ENCODE measurements around the gene DIO1.
"Not testable (repeated sequence)": the region's sequence is repeated elsewhere in the genome, so short reads cannot be mapped to it uniquely, and the experiment has no call there.

The DIO1 gene

DNA sequence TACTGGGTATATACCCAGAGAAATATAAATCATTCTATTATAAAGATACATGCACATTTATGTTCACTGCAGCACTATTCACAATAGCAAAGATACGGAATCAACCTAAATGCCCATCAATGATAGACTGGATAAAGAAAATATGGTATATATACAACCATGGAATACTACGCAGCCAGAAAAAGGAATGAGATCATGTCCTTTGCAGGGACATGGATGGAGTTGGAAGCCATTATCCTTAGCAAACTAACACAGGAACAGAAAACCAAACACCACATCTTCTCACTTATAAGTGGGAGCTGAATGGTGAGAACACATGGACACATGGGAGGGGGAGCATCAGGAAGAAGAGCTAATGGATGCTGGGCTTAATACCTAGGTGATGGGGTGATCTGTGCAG lies 12.1 kb upstream of the DIO1 start:
- H3K9me3 ChIP-seq (ENCODE audit: control insufficient read depth, low read length); H2BK5ac ChIP-seq (ENCODE audit: low read depth, low read length, poor library complexity, severe bottlenecking); H3K14ac ChIP-seq (ENCODE audit: low read length in 2 of 2); H2BK120ac ChIP-seq (ENCODE audit: low read depth, low read length); H3K4me2 ChIP-seq (ENCODE audit: low read length, poor library complexity, severe bottlenecking); H3K4me1 ChIP-seq (ENCODE audit: control insufficient read depth, insufficient read depth, low read depth, low read length); H3K23ac ChIP-seq (ENCODE audit: low read length in 2 of 2); H3K4ac ChIP-seq (ENCODE audit: low read depth in 1 of 2, low read length in 2 of 2); H3K18ac ChIP-seq (ENCODE audit: low read depth in 1 of 2, low read length in 2 of 2); H3K27ac ChIP-seq (ENCODE audit: low read length, poor library complexity, severe bottlenecking); H3K9ac ChIP-seq (ENCODE audit: low read length); H4K91ac ChIP-seq (ENCODE audit: low read length); DNase-seq; H2BK15ac ChIP-seq (ENCODE audit: low read depth, poor library complexity, severe bottlenecking); H3K4me3 ChIP-seq (ENCODE audit: insufficient read depth in 1 of 2, low read depth in 1 of 2, low read length in 2 of 2); H2BK12ac ChIP-seq (ENCODE audit: low read length in 2 of 2); H2AK5ac ChIP-seq (ENCODE audit: low read length, severe bottlenecking); H4K8ac ChIP-seq (ENCODE audit: low read length); H3K79me1 ChIP-seq (replicated peaks; ENCODE audit: low read length, poor library complexity, severe bottlenecking); H2AFZ ChIP-seq (ENCODE audit: low read depth, low read length); H3K27me3 ChIP-seq (ENCODE audit: control insufficient read depth in 1 of 2, insufficient read depth in 1 of 2, low read length in 2 of 2): not testable (repeated sequence)
- WGBS = no CpG with 5 or more reads among the region's 2 CpGs
- peaks cover 20 to 51% of the 10 kb centered on the region in 2 experiments for H3K36me3 ChIP-seq (ENCODE audit: control insufficient read depth in 1 of 2, insufficient read depth in 2 of 2, low read depth in 1 of 2, low read length in 2 of 2)

DNA sequence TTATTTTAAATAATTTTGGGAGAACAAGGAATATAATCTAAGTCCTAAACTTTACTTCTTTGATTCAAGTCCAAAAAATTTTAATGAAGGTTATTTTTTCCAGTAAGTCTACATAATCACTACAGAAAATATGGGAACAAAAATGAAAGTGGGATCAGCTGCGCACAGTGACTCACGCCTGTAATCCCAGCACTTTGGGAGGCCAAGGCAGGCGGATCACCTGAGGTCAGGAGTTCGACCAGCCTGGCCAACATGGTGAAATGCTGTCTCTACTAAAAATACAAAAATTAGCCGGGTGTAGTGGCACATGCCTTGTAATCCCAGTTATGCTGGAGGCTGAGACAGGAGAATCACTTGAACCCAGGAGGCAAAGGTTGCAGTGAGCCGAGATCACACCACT lies 10.4 kb upstream of the DIO1 start:
- H2BK120ac ChIP-seq (ENCODE audit: low read depth, low read length) = not testable (repeated sequence)

DNA sequence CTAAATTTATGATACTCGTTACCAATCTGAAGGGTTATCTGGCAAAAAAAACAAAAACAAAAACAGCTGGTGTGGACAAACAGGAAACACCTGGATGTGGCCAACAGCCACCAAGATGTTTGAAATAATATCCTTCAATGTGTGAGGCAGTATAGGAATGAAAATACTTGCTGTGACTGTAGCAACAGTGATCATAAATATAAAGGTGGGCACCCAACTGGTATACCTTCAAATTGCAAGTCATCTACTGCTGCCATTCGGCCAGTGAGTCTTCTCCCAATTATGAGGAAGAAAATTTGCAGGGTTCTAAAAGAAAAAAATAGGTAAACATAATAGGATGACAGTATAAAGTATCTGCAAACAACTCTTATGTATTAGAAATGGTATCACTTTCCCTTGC lies 5.3 kb upstream of the DIO1 start:
- H4K8ac ChIP-seq (ENCODE audit: low read length) = no peak overlapping the region
- H2BK5ac ChIP-seq (ENCODE audit: low read depth, low read length, poor library complexity, severe bottlenecking) = no peak overlapping the region

More for the DNA sequence above, 10.4 kb upstream of the DIO1 start:
- not testable (repeated sequence) for H3K23ac ChIP-seq (ENCODE audit: low read length in 2 of 2); H3K9ac ChIP-seq (ENCODE audit: low read length); DNase-seq; H3K4me2 ChIP-seq (ENCODE audit: low read length, poor library complexity, severe bottlenecking); H2BK12ac ChIP-seq (ENCODE audit: low read length in 2 of 2); H2BK5ac ChIP-seq (ENCODE audit: low read depth, low read length, poor library complexity, severe bottlenecking); H3K79me1 ChIP-seq (replicated peaks; ENCODE audit: low read length, poor library complexity, severe bottlenecking); H2BK15ac ChIP-seq (ENCODE audit: low read depth, poor library complexity, severe bottlenecking); H3K14ac ChIP-seq (ENCODE audit: low read length in 2 of 2); H4K91ac ChIP-seq (ENCODE audit: low read length); H2AK5ac ChIP-seq (ENCODE audit: low read length, severe bottlenecking); H3K4ac ChIP-seq (ENCODE audit: low read depth in 1 of 2, low read length in 2 of 2); H3K27ac ChIP-seq (ENCODE audit: low read length, poor library complexity, severe bottlenecking); H4K8ac ChIP-seq (ENCODE audit: low read length); H3K9me3 ChIP-seq (ENCODE audit: control insufficient read depth, low read length); H2AFZ ChIP-seq (ENCODE audit: low read depth, low read length); H3K4me1 ChIP-seq (ENCODE audit: control insufficient read depth, insufficient read depth, low read depth, low read length); H3K18ac ChIP-seq (ENCODE audit: low read depth in 1 of 2, low read length in 2 of 2); H3K4me3 ChIP-seq (ENCODE audit: insufficient read depth in 1 of 2, low read depth in 1 of 2, low read length in 2 of 2); H3K27me3 ChIP-seq (ENCODE audit: control insufficient read depth in 1 of 2, insufficient read depth in 1 of 2, low read length in 2 of 2)
- peaks cover 12 to 43% of the 10 kb centered on the region in 2 experiments for H3K36me3 ChIP-seq (ENCODE audit: control insufficient read depth in 1 of 2, insufficient read depth in 2 of 2, low read depth in 1 of 2, low read length in 2 of 2)
- 96% methylated on average over 5 of the region's 6 CpGs for WGBS

GRCh38 chr1:53889304-53890298 lies 4.4 kb upstream of the DIO1 start, which contains the start of gene YIPF1:
Gene YIPF1 (minus strand): TSS chr1:53889797. CDS start chr1:53888937, 860 bp downstream.
- H2BK12ac ChIP-seq (ENCODE audit: low read length in 2 of 2) = peak within 1 kb of the TSS in 1 of 2 experiments; percentile 21
- peak within 1 kb of the TSS; percentile 83 for H4K8ac ChIP-seq (ENCODE audit: low read length)
- WGBS = 4% methylated on average over 53 of the region's 62 CpGs
- H3K9me3 ChIP-seq (ENCODE audit: control insufficient read depth, low read length) = no peaks in the 10 kb centered on the region
- peak within 1 kb of the TSS; percentile 96 for H3K9ac ChIP-seq (ENCODE audit: low read length)
- peaks cover 2 to 25% of the 10 kb centered on the region in 2 experiments for H3K36me3 ChIP-seq (ENCODE audit: control insufficient read depth in 1 of 2, insufficient read depth in 2 of 2, low read depth in 1 of 2, low read length in 2 of 2)
- peak within 1 kb of the TSS; percentile 80 for H4K91ac ChIP-seq (ENCODE audit: low read length)
- H3K4ac ChIP-seq (ENCODE audit: low read depth in 1 of 2, low read length in 2 of 2) = peak within 1 kb of the TSS; percentile 62 to 85
- peak; percentile 91 for DNase-seq
- no peak within 1 kb of the TSS for H2BK120ac ChIP-seq (ENCODE audit: low read depth, low read length)
- peak within 1 kb of the TSS; percentile 96 for H2AFZ ChIP-seq (ENCODE audit: low read depth, low read length)
- peak within 1 kb of the TSS; percentile 33 for H3K27ac ChIP-seq (ENCODE audit: low read length, poor library complexity, severe bottlenecking)
- peak within 1 kb of the TSS; percentile 86 to 100 for H3K4me3 ChIP-seq (ENCODE audit: insufficient read depth in 1 of 2, low read depth in 1 of 2, low read length in 2 of 2)
- peaks cover 0 to 4% of the 10 kb centered on the region in 2 experiments for H3K27me3 ChIP-seq (ENCODE audit: control insufficient read depth in 1 of 2, insufficient read depth in 1 of 2, low read length in 2 of 2)
- H3K23ac ChIP-seq (ENCODE audit: low read length in 2 of 2) = peak within 1 kb of the TSS in 1 of 2 experiments; percentile 20
- no peak within 1 kb of the TSS for H2BK5ac ChIP-seq (ENCODE audit: low read depth, low read length, poor library complexity, severe bottlenecking)
- H2AK5ac ChIP-seq (ENCODE audit: low read length, severe bottlenecking) = no peak within 1 kb of the TSS
- H3K79me1 ChIP-seq (replicated peaks; ENCODE audit: low read length, poor library complexity, severe bottlenecking) = peaks cover 5% of the 10 kb centered on the region
- H3K4me1 ChIP-seq (ENCODE audit: control insufficient read depth, insufficient read depth, low read depth, low read length) = peaks cover 5% of the 10 kb centered on the region
- H2BK15ac ChIP-seq (ENCODE audit: low read depth, poor library complexity, severe bottlenecking) = peak within 1 kb of the TSS; percentile 92
- H3K4me2 ChIP-seq (ENCODE audit: low read length, poor library complexity, severe bottlenecking) = peak within 1 kb of the TSS; percentile 54
- H3K18ac ChIP-seq (ENCODE audit: low read depth in 1 of 2, low read length in 2 of 2) = peak within 1 kb of the TSS; percentile 86 to 87
- H3K14ac ChIP-seq (ENCODE audit: low read length in 2 of 2) = peak within 1 kb of the TSS in 1 of 2 experiments; percentile 89

More for the DNA sequence above, 5.3 kb upstream of the DIO1 start:
- Histone ChIP-seq H3K9me3 (ENCODE audit: control insufficient read depth, low read length) (no peaks in the 10 kb centered on the region), H2AFZ (ENCODE audit: low read depth, low read length) (no peak overlapping the region), H2AK5ac (ENCODE audit: low read length, severe bottlenecking) (no peak overlapping the region), H3K18ac (ENCODE audit: low read depth in 1 of 2, low read length in 2 of 2) (no peak overlapping the region), H3K27me3 (ENCODE audit: control insufficient read depth in 1 of 2, insufficient read depth in 1 of 2, low read length in 2 of 2) (no peaks in the 10 kb centered on the region), H3K4me2 (ENCODE audit: low read length, poor library complexity, severe bottlenecking) (no peak overlapping the region), H3K4me1 (ENCODE audit: control insufficient read depth, insufficient read depth, low read depth, low read length) (peaks cover 5% of the 10 kb centered on the region), H4K91ac (ENCODE audit: low read length) (no peak overlapping the region), H3K79me1 (replicated peaks; ENCODE audit: low read length, poor library complexity, severe bottlenecking) (peaks cover 5% of the 10 kb centered on the region), H2BK15ac (ENCODE audit: low read depth, poor library complexity, severe bottlenecking) (no peak overlapping the region), H3K27ac (ENCODE audit: low read length, poor library complexity, severe bottlenecking) (no peak overlapping the region), H3K36me3 (ENCODE audit: control insufficient read depth in 1 of 2, insufficient read depth in 2 of 2, low read depth in 1 of 2, low read length in 2 of 2) (peaks cover 2 to 30% of the 10 kb centered on the region in 2 experiments), H3K4ac (ENCODE audit: low read depth in 1 of 2, low read length in 2 of 2) (no peak overlapping the region), H3K23ac (ENCODE audit: low read length in 2 of 2) (no peak overlapping the region), H3K4me3 (ENCODE audit: insufficient read depth in 1 of 2, low read depth in 1 of 2, low read length in 2 of 2) (peak overlapping the region in 1 of 2 experiments; percentile 100), H3K14ac (ENCODE audit: low read length in 2 of 2) (no peak overlapping the region), H2BK120ac (ENCODE audit: low read depth, low read length) (no peak overlapping the region), H2BK12ac (ENCODE audit: low read length in 2 of 2) (no peak overlapping the region), H3K9ac (ENCODE audit: low read length) (peak overlapping the region; percentile 96)
- WGBS = 100% methylated on average over 1 of the region's 2 CpGs
- no peak for DNase-seq

Measured in mesenchymal stem cell (in vitro differentiated cells and primary cell).